Peyer's patch (tissue), 4 donors: Measurements from ENCODE around the gene HSPB7.

Experiments
- POLR2A ChIP-seq, 2 donors: fragments of 450-650 bp; IDR thresholded peaks; one replicate each; pipeline ENCODE4 v1.5.1; 2017; ENCODE audit warnings: antibody characterized with exemption in 2 of 2, mild to moderate bottlenecking in 2 of 2, moderate library complexity in 2 of 2
- TF ChIP-seq, protein P1 (sequence below), 6 experiments: fragments of 450-650 bp in 4 of 6; fragments of 200-600 bp in 2 of 6; sonication (generic) in 1 of 6; IDR thresholded peaks; one replicate each; pipeline ENCODE4 v1.5.1; 2017 to 2019; ENCODE audit warnings: antibody characterized with exemption in 6 of 6, mild to moderate bottlenecking in 3 of 6, moderate library complexity in 1 of 6

DNA sequence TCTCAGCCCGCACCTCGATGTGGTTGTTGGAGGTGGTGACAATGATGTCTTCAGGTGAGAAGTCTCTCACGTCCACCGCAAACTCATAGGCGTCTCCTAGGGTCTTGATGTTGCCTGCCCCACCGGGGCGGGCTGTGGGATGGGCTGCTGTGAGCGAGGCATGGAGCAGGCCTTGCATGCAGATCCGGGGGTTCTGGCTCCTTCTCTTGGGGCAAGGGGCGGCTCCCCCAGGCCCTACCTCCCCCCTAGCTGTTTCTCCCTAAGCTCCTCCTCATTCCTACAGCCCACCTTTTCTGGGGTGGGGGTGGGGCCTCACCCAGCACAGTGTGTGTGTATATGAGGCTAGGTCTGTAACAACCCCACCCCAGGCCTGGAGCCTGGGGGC lies 775 bp downstream of the HSPB7 start:
- TF ChIP-seq, protein P1, sequence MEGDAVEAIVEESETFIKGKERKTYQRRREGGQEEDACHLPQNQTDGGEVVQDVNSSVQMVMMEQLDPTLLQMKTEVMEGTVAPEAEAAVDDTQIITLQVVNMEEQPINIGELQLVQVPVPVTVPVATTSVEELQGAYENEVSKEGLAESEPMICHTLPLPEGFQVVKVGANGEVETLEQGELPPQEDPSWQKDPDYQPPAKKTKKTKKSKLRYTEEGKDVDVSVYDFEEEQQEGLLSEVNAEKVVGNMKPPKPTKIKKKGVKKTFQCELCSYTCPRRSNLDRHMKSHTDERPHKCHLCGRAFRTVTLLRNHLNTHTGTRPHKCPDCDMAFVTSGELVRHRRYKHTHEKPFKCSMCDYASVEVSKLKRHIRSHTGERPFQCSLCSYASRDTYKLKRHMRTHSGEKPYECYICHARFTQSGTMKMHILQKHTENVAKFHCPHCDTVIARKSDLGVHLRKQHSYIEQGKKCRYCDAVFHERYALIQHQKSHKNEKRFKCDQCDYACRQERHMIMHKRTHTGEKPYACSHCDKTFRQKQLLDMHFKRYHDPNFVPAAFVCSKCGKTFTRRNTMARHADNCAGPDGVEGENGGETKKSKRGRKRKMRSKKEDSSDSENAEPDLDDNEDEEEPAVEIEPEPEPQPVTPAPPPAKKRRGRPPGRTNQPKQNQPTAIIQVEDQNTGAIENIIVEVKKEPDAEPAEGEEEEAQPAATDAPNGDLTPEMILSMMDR (IDR thresholded peaks at IDR 0.05), result no peak
- TF ChIP-seq POLR2A (IDR thresholded peaks at IDR 0.05), result no peak
